ENCODE data around the gene DSCAM. TPM values are rescaled to one million over a fixed set of nuclear protein-coding genes. Genes with fewer than 3 reads are reported as not detected.

DSCAM gene
- total and polyA plus RNA-seq, 2 experiments from 2014 or later, result 0.07 TPM; not detected in 1

DNA sequence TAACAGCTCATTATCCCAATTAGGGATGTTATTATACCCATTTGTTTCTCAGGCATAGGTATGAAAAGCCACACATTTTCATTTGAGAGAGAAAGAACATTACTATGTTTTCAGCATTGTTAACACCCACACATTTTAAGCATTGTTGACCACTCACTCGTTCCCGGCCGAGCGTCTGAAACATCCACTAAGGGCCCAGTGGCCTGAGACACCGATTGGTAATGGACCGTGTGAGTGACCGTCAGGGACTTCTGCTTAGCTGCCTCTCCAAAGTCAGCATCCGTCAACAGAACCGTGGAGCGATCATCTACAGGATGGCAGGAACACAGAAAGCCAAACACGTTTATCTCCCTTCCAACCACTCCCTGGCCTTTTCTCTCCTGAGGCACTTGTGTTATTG, 795.2 kb downstream of the DSCAM start:
- no peak for DNase-seq (ENCODE audit: low spot score)
- Histone ChIP-seq H2AFZ (no peak overlapping the region), H3K27ac (ENCODE audit: low read depth) (no peak overlapping the region), H3F3A (replicated peaks; ENCODE audit: low read depth) (no peaks in the 10 kb centered on the region), H4K20me1 (replicated peaks; ENCODE audit: insufficient read depth) (no peaks in the 10 kb centered on the region), H3K79me2 (replicated peaks; ENCODE audit: insufficient read depth) (no peaks in the 10 kb centered on the region), H3K9me2 (ENCODE audit: insufficient read depth) (no peaks in the 10 kb centered on the region), H3K36me3 (ENCODE audit: insufficient read depth) (no peaks in the 10 kb centered on the region; the same call in 1 of the 2 replicates), H3K4me1 (ENCODE audit: insufficient read depth) (no peaks in the 10 kb centered on the region; the same call in 1 of the 2 replicates), H3K4me3 (no peak overlapping the region), H3K4me2 (no peak overlapping the region), H3K27me3 (ENCODE audit: insufficient read depth) (no peaks in the 10 kb centered on the region)
- Mint-ChIP-seq H3K27ac (no peak overlapping the region), H3K4me1 (peaks cover 15% of the 10 kb centered on the region; the same call in 2 of the 3 replicates), H3K27me3 (ENCODE audit: insufficient read depth, low read depth, poor library complexity) (no peaks in the 10 kb centered on the region), H3K36me3 (ENCODE audit: low read depth) (no peaks in the 10 kb centered on the region), H3K4me3 (no peak overlapping the region), H3K9me3 (peaks cover 15% of the 10 kb centered on the region)
- ATAC-seq, result no peak
- TF ChIP-seq ZNF114 (CRISPR knock-in tag; IDR thresholded peaks at IDR 0.05) (no peak), JUNB (IDR thresholded peaks at IDR 0.05; ENCODE audit: unreplicated experiment) (no peak), EZH2 (IDR thresholded peaks at IDR 0.05; ENCODE audit: low read depth, unreplicated experiment) (no peak), NANOG (IDR thresholded peaks at IDR 0.05; ENCODE audit: borderline replicate concordance) (no peak), ZNF331 (CRISPR knock-in tag; IDR thresholded peaks at IDR 0.05; ENCODE audit: low read depth) (no peak), EZH2phosphoT487 (IDR thresholded peaks at IDR 0.05; ENCODE audit: unreplicated experiment) (no peak), STAT1 (IDR thresholded peaks at IDR 0.05; ENCODE audit: unreplicated experiment) (no peak), CREB1 (CRISPR knock-in tag; IDR thresholded peaks at IDR 0.05; ENCODE audit: low read depth) (no peak), POLR2AphosphoS5 (IDR thresholded peaks at IDR 0.05; ENCODE audit: low read depth) (no peak)
- TF ChIP-seq, protein P1, sequence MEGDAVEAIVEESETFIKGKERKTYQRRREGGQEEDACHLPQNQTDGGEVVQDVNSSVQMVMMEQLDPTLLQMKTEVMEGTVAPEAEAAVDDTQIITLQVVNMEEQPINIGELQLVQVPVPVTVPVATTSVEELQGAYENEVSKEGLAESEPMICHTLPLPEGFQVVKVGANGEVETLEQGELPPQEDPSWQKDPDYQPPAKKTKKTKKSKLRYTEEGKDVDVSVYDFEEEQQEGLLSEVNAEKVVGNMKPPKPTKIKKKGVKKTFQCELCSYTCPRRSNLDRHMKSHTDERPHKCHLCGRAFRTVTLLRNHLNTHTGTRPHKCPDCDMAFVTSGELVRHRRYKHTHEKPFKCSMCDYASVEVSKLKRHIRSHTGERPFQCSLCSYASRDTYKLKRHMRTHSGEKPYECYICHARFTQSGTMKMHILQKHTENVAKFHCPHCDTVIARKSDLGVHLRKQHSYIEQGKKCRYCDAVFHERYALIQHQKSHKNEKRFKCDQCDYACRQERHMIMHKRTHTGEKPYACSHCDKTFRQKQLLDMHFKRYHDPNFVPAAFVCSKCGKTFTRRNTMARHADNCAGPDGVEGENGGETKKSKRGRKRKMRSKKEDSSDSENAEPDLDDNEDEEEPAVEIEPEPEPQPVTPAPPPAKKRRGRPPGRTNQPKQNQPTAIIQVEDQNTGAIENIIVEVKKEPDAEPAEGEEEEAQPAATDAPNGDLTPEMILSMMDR (conservative IDR thresholded peaks at IDR 0.05; ENCODE audit: low read depth in 2 of 2), result no peak
- TF ChIP-seq, protein P2, sequence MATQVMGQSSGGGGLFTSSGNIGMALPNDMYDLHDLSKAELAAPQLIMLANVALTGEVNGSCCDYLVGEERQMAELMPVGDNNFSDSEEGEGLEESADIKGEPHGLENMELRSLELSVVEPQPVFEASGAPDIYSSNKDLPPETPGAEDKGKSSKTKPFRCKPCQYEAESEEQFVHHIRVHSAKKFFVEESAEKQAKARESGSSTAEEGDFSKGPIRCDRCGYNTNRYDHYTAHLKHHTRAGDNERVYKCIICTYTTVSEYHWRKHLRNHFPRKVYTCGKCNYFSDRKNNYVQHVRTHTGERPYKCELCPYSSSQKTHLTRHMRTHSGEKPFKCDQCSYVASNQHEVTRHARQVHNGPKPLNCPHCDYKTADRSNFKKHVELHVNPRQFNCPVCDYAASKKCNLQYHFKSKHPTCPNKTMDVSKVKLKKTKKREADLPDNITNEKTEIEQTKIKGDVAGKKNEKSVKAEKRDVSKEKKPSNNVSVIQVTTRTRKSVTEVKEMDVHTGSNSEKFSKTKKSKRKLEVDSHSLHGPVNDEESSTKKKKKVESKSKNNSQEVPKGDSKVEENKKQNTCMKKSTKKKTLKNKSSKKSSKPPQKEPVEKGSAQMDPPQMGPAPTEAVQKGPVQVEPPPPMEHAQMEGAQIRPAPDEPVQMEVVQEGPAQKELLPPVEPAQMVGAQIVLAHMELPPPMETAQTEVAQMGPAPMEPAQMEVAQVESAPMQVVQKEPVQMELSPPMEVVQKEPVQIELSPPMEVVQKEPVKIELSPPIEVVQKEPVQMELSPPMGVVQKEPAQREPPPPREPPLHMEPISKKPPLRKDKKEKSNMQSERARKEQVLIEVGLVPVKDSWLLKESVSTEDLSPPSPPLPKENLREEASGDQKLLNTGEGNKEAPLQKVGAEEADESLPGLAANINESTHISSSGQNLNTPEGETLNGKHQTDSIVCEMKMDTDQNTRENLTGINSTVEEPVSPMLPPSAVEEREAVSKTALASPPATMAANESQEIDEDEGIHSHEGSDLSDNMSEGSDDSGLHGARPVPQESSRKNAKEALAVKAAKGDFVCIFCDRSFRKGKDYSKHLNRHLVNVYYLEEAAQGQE (IDR thresholded peaks at IDR 0.05; ENCODE audit: unreplicated experiment), result no peak
- TF ChIP-seq, protein P3, sequence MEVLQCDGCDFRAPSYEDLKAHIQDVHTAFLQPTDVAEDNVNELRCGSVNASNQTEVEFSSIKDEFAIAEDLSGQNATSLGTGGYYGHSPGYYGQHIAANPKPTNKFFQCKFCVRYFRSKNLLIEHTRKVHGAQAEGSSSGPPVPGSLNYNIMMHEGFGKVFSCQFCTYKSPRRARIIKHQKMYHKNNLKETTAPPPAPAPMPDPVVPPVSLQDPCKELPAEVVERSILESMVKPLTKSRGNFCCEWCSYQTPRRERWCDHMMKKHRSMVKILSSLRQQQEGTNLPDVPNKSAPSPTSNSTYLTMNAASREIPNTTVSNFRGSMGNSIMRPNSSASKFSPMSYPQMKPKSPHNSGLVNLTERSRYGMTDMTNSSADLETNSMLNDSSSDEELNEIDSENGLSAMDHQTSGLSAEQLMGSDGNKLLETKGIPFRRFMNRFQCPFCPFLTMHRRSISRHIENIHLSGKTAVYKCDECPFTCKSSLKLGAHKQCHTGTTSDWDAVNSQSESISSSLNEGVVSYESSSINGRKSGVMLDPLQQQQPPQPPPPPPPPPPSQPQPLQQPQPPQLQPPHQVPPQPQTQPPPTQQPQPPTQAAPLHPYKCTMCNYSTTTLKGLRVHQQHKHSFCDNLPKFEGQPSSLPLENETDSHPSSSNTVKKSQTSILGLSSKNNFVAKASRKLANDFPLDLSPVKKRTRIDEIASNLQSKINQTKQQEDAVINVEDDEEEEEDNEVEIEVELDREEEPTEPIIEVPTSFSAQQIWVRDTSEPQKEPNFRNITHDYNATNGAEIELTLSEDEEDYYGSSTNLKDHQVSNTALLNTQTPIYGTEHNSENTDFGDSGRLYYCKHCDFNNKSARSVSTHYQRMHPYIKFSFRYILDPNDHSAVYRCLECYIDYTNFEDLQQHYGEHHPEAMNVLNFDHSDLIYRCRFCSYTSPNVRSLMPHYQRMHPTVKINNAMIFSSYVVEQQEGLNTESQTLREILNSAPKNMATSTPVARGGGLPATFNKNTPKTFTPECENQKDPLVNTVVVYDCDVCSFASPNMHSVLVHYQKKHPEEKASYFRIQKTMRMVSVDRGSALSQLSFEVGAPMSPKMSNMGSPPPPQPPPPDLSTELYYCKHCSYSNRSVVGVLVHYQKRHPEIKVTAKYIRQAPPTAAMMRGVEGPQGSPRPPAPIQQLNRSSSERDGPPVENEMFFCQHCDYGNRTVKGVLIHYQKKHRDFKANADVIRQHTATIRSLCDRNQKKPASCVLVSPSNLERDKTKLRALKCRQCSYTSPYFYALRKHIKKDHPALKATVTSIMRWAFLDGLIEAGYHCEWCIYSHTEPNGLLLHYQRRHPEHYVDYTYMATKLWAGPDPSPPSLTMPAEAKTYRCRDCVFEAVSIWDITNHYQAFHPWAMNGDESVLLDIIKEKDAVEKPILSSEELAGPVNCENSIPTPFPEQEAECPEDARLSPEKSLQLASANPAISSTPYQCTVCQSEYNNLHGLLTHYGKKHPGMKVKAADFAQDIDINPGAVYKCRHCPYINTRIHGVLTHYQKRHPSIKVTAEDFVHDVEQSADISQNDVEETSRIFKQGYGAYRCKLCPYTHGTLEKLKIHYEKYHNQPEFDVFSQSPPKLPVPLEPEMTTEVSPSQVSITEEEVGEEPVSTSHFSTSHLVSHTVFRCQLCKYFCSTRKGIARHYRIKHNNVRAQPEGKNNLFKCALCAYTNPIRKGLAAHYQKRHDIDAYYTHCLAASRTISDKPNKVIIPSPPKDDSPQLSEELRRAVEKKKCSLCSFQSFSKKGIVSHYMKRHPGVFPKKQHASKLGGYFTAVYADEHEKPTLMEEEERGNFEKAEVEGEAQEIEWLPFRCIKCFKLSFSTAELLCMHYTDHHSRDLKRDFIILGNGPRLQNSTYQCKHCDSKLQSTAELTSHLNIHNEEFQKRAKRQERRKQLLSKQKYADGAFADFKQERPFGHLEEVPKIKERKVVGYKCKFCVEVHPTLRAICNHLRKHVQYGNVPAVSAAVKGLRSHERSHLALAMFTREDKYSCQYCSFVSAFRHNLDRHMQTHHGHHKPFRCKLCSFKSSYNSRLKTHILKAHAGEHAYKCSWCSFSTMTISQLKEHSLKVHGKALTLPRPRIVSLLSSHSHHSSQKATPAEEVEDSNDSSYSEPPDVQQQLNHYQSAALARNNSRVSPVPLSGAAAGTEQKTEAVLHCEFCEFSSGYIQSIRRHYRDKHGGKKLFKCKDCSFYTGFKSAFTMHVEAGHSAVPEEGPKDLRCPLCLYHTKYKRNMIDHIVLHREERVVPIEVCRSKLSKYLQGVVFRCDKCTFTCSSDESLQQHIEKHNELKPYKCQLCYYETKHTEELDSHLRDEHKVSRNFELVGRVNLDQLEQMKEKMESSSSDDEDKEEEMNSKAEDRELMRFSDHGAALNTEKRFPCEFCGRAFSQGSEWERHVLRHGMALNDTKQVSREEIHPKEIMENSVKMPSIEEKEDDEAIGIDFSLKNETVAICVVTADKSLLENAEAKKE (CRISPR knock-in tag; IDR thresholded peaks at IDR 0.05), result no peak
- TF ChIP-seq, protein P4, sequence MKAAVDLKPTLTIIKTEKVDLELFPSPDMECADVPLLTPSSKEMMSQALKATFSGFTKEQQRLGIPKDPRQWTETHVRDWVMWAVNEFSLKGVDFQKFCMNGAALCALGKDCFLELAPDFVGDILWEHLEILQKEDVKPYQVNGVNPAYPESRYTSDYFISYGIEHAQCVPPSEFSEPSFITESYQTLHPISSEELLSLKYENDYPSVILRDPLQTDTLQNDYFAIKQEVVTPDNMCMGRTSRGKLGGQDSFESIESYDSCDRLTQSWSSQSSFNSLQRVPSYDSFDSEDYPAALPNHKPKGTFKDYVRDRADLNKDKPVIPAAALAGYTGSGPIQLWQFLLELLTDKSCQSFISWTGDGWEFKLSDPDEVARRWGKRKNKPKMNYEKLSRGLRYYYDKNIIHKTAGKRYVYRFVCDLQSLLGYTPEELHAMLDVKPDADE (IDR thresholded peaks at IDR 0.05), result no peak

Data from GM23338 (cell line).